AG10803 (cell line): ENCODE data around the gene FNDC3B.

Experiments used
- DNase-seq: peaks from one replicate; pipeline ENCODE4 v3.0.0; 2010; ENCODE audit warnings: low read depth
- H3K4me3 ChIP-seq: 2 replicates; pipeline ENCODE4 v1.5.1; 2011; ENCODE audit warnings: mild to moderate bottlenecking, low read length, control low read depth
- CTCF ChIP-seq: conservative IDR thresholded peaks from 2 replicates; pipeline ENCODE4 v1.5.1; 2011; ENCODE audit warnings: mild to moderate bottlenecking, low read length, control low read depth, inconsistent platforms

FNDC3B gene

GRCh38 chr3:172157564-172158258, 118.3 kb downstream of the FNDC3B start:
- DNase-seq, result no peak
- no peak overlapping the region for H3K4me3 ChIP-seq
- TF ChIP-seq CTCF, result no peak

GRCh38 chr3:172158741-172159140, 119.4 kb downstream of the FNDC3B start:
- H3K4me3 ChIP-seq, result no peak overlapping the region
- no peak for TF ChIP-seq CTCF
- no peak for DNase-seq

- H3K4me3 ChIP-seq, result no peak overlapping the region
- DNase-seq, result no peak
- no peak for TF ChIP-seq CTCF
These were observed 120.0 kb downstream of the FNDC3B start for GRCh38 chr3:172159376-172159775.

GRCh38 chr3:172159962-172160538, 120.7 kb downstream of the FNDC3B start:
- DNase-seq, result peak; percentile 21
- H3K4me3 ChIP-seq, result no peak overlapping the region
- no peak for TF ChIP-seq CTCF

GRCh38 chr3:172161133-172161789, 121.9 kb downstream of the FNDC3B start:
- H3K4me3 ChIP-seq, result no peak overlapping the region
- no peak for TF ChIP-seq CTCF
- no peak for DNase-seq

GRCh38 chr3:172161959-172162358, 122.6 kb downstream of the FNDC3B start:
- no peak for DNase-seq
- no peak for TF ChIP-seq CTCF

GRCh38 chr3:172163320-172163719, 123.9 kb downstream of the FNDC3B start:
- TF ChIP-seq CTCF, result no peak
- no peak for DNase-seq
- H3K4me3 ChIP-seq, result no peak overlapping the region

More at GRCh38 chr3:172161959-172162358, 122.6 kb downstream of the FNDC3B start:
- H3K4me3 ChIP-seq, result no peak overlapping the region
